HG02870 (cell line): ENCODE measurements around the gene UBE2QL1.

ENCODE experiments used
- ATAC-seq: cut with Tn5 transposase; IDR thresholded peaks from one replicate; pipeline ENCODE4 v1.9.1; 2021; ENCODE audit warnings: mild to moderate bottlenecking, moderate library complexity; ENCODE audit not compliant: unreplicated experiment

Gene UBE2QL1

DNA sequence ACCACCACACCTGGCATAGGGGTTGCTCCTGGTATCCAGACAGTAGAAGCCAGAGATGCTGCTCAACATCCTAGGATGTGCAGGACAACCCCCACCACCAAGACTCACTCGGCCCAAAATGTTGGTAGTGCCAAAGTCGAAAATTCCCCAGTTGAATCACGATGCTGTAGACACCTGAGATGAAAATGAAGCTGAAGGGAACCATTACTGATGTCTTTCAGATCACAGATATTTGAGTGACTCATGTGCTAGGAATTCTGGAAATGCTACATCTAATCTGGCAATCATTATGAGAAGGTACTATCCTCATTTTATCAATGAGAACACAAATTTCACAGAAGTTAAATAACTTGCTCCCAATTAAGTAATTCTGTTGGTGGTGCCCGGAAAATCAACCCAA, 21.0 kb upstream of the UBE2QL1 start:
- no peak for ATAC-seq

DNA sequence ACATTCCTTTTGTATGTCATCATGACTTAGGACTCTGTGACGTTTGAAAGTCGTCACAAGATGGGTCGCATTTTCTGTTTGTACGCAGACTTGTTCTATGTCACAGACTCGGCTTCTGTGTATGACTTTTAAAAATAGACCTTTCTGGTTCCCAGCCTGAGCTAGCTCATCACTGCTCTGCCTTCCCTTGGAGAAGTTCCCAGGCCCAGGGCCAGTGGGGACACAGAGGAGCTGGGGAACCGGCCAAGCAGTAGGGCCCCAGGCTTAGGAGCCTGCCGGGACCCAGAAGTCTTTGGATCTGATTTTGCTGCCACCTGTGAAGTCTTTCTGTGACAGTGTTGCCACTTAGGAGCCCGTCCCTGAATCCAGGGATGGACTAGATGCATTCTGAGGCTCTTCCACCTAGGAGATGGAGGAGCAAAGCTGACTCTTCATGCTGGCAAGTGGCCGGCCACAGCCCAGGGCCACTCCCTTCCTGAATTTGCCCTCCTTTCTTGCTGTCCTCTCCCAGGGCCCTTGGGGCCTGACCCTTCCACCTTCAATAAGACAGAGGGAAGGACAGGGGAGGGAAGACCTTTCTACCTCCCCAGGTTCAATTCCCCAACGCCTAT, 18.1 kb upstream of the UBE2QL1 start:
- no peak for ATAC-seq

DNA sequence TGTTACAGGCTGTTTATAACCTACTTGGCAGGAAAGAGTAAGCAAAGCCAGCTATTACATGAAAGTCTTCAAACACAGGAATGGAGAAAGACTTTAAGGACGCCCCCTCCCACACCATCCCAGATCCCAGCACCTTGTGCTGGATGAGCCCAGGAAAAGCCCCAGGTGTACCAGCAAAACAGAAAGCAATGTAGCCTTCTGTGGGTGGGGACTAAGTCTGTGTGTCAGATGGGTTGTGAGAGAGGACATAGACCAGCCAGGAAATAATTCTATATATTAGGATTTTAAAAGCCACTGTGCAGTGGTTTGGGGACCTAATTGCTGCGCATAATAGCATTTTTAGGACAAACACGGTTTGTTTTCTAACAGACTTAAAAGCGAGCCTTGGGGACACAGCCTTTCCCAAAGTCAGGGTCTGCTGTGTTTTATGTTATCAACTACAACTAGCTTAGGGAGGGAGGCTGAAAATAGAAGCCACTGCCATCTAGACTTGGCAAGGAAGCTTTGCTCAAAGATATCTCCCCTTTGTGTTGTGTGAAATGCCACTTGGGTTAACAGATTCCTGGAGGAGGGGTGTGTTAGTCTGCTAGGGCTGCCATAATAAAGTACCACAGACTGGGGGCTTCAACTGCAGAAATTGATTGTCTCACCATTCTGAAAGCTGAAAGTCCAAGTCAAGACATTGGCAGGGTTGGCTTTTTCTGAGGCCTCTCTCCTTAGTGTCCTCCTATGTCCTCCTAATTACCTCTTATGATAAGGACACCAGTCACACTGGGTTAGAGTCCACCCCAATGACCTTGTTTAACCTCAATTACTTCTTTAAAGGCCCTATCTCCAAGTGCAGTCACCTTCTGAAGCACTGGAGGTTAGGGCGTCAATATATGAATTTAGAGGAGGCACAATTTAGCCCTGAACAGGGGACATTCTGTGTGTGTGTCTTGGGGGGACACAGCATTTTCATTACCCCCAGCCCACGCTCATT, 17.2 kb upstream of the UBE2QL1 start:
- no peak for ATAC-seq

DNA sequence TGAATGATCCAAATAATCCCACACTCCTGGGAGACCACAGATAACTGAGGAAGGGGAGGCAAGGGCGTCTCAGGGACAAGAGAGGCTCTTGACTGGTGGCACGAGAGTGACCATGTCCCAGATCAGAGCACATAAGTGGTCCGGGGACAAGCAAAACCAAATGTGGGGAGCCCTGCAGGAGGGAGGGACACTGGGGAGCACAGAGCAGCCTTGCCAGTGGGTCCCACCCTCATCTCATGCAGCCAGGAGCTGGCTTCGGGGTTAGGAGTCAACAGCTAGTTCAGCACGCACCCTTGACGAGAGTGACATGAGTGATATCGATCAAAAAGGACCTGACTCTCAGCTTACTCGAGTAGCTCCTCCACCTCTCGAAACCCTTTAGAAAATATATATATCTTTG, 16.5 kb upstream of the UBE2QL1 start:
- ATAC-seq = no peak

DNA sequence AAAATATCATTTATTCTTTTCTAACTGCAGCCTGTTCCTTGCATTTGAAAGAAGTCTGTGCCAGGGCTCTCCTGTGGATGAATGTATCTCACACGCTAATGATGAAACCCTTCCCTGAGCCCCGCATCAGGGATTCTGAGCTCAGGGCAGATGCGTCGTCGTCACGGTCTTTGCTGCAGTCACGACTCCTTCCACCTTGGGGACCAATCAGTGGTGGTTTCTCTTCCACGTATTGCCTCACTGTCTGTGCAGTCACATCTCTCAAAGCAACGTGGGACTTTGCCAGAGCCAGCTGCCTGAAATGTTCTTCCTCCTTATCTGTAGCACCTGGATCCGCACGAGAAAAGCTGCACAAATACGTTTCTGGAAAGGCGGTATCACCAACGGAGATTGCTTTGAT, 13.9 kb upstream of the UBE2QL1 start:
- no peak for ATAC-seq

DNA sequence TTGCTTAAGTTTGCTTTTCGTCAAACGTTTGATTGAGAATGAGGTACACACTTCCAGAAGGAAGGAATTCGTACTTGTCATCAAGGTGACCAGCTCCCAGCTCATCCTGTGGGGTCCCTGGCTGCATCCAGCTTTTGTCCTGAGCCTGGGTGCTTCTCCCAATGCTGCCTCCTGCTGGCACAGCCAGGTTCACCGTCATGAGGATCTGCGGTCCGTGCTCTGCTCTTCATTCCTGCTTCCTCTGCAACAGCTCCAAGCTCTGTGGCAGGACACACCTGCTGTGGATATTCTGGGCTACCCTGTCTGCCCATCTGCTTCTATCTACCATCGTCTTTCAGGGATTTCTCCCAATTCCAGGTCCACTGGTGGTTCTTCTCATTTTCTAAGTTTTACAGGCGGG, 13.3 kb upstream of the UBE2QL1 start:
- ATAC-seq = no peak

DNA sequence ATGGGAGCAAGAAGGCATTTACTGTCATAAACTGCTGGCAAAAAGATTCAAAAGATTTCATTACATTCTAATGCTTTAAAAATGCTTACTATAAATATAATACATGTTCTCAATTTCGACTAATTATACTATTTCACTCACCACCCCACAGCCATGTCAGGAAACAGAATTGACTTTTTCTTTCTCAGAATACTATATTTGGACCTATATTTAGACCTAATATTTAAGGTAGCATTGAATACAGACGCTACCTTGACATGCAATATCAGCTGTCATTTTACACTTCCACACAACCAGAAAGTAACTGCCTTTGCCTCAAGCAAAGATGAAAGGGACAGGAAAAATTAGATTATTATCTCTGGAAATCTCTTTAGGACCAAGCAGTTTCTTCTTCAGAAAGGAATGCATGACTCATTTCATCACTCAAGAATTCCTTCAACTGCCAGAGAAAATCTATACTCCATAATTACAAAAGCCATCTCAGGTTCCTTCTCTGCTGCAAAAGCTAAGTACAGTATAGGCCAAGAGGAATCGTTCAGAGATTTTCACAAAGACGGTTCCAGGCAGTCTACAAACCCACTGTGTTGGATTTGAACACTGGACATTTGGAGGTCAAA, 11.8 kb upstream of the UBE2QL1 start:
- ATAC-seq = peak; percentile 83

DNA sequence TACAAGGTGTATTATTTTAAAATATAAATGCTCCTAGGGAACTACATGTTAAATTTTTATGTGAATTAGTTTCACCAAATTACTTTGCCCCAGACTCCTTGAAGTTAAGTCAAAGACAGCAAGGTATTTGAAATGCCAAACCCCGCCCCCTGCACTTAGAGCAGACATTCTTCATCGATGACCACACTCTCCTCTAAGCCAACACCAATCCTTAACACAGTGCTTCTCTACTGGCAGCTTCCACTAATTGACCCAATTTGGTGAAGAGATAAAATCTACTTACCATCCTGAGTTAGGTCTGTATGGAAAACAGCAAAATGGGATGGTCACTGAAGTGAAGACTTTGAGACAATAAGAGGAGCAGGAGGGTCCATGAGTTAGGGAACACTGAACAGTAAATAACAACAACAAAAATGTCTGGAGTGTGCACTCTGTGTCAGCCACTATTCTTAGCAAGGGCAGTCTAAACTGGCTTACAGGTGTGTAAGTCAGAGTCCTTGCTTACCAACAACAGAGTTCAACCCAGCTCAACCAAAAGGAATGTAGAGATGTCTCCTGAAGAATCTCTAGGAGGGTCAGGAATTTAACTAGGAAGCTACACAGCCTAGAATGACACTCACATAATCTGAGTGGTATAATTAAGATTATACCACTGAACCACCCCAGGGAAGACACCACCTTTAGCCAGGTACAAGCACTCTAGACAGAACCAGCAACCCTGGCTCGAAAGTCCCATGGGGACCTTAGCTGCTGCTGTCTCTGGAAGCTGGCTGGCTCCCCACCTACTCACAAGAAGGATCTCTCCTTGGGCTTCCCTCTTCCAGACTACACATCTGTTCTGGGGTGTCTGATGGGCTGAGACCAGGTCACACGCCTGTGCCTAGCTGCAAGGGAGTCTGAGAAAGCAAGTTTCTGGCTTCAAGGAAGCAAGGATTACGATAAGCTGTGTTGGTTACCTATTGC, 8.8 kb upstream of the UBE2QL1 start:
- no peak for ATAC-seq

DNA sequence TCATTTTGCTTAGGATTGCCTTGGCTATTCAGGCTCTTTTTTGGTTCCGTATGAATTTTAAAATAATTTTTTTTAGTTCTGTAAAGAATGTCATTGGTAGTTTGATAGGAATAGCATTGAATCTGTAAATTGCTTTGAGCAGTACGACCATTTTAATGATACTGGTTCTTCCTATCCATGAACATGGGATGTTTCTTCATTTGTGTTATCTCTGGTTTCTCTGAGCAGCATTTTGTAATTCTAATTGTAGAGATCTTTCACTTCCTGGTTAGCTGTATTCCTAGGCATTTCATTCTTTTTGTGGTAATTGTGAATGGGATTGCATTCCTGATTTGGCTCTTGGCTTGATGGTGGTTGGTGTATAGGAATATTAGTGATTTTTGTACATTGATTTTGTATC, 6.3 kb upstream of the UBE2QL1 start:
- ATAC-seq = no peak

DNA sequence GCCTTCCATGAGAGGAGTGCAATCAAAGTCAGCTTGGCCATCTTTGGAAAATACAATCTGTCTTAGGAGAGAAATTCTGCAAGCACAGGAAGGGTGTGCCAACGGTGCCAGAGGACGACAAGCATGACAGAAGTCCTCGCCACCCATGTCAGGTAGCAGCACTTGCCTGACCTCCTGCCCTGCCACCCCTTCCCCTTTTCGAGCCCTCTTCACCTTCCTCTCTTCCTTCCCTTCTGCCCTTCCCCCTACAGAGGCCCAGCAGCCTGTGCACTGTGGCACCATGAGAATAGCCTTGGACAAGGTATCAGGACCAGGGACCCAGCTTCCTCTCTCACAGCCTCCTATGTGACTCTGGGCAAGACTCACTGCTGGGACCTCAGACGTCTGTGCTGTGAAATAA, 5.3 kb upstream of the UBE2QL1 start:
- ATAC-seq = no peak

DNA sequence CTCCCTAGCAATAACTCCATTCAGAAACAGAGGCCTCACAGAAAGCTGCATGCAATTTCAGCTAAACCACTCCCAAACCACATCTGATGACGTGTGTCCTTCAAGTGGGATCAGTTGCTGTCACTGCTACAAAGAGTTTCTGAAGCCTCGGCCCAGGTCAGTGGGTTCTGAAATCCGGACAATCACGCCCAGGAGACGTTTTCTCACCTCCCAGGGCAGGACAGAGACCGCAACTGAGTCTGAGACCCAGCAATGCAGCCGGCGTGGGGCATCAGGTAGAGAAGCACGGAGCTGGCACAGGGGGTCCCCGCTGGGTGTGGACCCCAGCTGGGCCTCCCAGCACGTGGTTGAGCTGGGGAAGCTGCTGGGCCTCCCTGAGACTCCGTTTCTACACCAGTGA, 2.6 kb upstream of the UBE2QL1 start:
- ATAC-seq = no peak

DNA sequence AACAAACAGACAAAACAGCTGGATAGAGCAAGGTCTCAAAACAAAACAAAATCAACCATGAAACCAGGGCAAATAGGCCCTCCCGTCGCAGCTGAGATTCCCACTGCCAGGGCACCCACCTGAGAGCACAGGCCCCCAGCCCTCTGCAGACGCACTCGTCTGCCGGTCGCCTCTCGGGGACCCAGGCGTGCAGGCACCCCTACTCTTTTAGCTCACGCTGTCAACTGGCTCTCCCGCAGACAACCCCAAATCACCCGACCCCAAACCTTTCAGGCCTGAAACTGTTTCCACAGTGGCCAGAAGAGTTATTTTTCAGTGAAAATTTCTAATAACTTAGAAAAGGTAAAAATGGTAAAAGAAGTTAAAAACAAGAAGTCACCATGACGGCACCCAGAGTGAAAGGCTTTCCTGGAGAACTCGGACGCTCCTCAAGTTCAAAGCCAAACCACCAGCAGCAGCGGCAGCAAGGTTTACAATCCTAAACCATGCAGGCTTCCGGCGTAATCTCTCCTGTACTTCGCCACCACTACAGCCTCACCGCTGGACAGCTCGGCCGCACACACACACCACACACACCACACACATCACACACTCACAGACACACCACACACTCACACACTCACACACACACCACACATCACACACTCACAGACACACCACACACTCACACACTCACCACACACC, 1.9 kb upstream of the UBE2QL1 start:
- no peak for ATAC-seq

DNA sequence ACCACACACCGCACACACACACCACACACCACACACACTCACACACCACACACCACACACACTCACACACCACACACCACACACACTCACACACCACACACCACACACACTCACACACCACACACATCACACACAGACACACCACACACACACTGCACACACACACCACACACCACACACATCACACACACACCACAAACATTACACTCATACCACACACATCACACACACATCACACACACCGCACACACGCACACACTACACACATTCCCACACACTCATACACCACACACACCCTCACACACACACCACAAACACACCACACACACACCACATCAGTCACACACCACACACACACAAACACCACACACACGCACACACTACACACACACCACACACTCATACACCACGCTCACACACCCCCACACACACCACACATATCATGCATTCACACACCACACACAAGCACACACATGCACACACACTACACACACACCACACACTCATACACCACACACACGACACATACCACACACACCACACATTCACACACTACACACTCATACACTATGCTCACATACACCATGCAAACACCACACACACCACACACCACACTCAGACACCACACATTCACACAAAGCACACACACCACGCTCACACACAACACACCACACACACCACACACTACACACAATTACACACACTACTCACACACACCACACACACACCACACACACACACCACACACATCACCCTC, 1.1 kb upstream of the UBE2QL1 start:
- ATAC-seq = no peak

DNA sequence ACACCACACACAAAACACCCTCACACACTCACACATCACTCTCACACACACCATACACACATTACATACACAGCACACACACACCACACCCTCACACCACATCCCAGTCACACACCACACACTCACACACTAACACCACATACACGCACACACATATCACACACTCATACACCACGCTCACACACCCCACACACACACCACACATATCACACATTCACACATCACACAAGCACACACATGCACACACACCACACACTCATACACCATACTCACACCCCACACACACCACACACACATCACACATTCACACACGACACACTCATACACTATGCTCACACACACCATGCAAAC, 543 bp upstream of the UBE2QL1 start:
- ATAC-seq = no peak

DNA sequence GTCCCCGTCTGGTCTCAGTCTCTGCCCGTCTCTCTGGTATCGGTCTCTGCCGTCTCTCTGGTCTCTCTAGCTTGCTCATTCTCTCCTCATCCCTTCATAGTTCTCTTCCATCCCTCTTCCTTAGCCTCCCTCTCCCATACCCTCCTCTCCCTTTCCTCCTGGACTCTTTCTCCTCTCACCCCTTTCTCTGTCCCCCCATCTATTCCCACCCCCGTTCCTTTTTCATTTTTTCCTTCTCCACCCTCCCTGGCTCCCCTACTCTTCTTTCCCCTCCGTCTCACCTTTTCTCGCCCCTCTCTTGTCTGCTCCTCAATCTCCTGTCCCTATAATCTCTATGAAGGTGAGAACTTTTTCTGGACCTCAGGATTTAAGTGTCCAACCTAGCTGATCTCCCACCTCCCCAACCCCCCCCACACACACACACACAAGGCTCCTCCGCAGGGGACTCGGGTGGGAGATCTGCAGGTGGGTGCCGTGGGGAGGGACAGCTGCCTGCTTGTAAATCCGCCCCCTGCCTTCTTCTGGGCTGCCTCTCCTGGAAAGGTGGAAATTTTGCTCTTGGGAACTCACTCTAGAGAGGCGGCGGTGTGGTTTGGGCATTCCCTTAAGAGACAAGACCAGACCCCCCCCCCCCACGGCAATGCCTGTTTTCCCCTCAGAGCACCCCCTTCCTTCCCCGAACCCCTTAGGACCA, 953 bp downstream of the UBE2QL1 start:
- ATAC-seq = no peak

DNA sequence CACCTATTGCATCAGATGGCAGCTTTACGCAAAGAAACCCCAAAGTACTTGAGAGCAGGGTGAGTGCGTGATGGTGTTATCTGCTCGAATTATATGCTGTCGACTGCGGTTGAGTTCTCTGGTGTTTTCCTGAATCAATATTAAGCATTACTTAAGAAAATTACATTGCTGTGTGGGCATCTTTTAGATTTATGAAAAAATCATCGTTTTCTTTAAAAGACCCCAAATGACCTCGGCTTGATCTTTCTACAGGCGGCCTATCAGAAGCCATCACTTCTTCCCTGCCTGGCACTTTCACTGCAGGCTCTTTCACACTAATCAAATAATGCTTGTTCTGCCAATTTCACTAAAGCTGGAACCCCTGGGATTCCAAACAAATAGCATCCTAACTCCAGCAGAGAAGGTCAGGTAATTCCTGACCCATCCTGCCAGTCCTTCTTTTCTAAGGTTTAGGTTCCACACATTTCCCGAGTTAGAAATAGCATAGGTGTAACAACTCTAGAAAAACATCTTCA, 1.7 kb downstream of the UBE2QL1 start:
- no peak for ATAC-seq

DNA sequence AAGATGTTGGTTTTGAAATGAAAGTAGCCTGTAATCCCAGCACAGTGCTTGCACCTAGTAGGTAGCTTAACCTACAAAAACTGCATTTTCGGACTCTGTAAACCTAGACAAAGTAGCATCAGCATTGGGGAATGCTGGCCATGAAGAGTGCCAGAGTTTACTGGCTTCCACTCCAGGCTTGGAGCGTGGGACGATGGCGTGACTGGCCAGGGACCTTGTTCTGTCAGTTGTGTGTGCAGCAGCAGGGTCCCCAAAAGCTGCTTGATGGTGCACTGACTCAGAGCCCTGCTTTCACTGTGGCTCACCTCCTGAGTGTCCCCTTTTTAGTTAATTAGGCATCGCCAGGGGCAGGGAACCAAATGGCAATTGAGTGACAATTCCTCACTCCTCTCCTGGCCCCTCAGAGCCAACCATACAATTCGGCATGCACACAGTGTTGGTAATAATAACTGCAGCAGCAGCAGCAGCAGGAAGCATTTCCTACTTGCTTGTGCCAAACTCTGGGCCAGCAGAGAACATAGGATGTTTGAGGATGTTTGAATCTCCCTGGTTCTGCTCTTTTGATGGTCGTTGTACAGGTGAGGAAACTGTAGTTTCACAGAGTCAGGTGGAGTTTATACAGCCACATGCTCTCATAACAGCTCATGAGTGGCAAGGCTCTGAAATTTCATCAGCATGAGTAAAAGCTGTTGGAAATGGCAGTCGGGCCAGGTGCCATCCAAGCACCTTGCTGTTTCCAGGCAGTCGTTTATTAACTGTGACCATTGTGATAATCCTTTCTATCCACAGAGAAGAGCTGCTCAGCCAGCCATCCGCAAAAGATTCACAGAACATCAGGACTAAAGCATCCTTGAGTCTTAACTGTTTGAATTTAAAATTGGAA, 4.2 kb downstream of the UBE2QL1 start:
- no peak for ATAC-seq
